Dedifferentiated amniotic fluid mesenchymal stem cell (primary cell): ENCODE measurements around the gene FOXJ3.

ENCODE experiments used
- DNase-seq: peaks from one replicate; pipeline ENCODE4 v3.0.0-alpha.2; 2016; ENCODE audit errors: extremely low spot score

Gene FOXJ3

GRCh38 chr1:42311138-42311537 is 23.9 kb downstream of the FOXJ3 start:
- DNase-seq = no peak

GRCh38 chr1:42306977-42307376 is 28.1 kb downstream of the FOXJ3 start:
- no peak for DNase-seq

- DNase-seq = no peak
These were observed 29.4 kb downstream of the FOXJ3 start for GRCh38 chr1:42305639-42306038.

GRCh38 chr1:42302034-42302433 is 33.0 kb downstream of the FOXJ3 start:
- DNase-seq = no peak

- DNase-seq = no peak
These were observed 36.5 kb downstream of the FOXJ3 start for GRCh38 chr1:42298520-42298919.

GRCh38 chr1:42295816-42296215 is 39.2 kb downstream of the FOXJ3 start:
- no peak for DNase-seq

- no peak for DNase-seq
These were observed 44.9 kb downstream of the FOXJ3 start for GRCh38 chr1:42290130-42290529.

- DNase-seq = no peak
These were observed 46.6 kb downstream of the FOXJ3 start for GRCh38 chr1:42288311-42288985.

- no peak for DNase-seq
These were observed 52.0 kb downstream of the FOXJ3 start for GRCh38 chr1:42282867-42283583.

GRCh38 chr1:42282024-42282579 is 52.9 kb downstream of the FOXJ3 start:
- no peak for DNase-seq

GRCh38 chr1:42280821-42281220 is 54.2 kb downstream of the FOXJ3 start:
- no peak for DNase-seq

GRCh38 chr1:42279055-42279454 is 56.0 kb downstream of the FOXJ3 start:
- DNase-seq = no peak

GRCh38 chr1:42272920-42273319 is 62.1 kb downstream of the FOXJ3 start:
- DNase-seq = no peak

GRCh38 chr1:42267904-42268303 is 67.1 kb downstream of the FOXJ3 start:
- DNase-seq = no peak

GRCh38 chr1:42266253-42267135 is 68.5 kb downstream of the FOXJ3 start:
- no peak for DNase-seq

- no peak for DNase-seq
These were observed 70.4 kb downstream of the FOXJ3 start for GRCh38 chr1:42264511-42265190.

- no peak for DNase-seq
These were observed 72.0 kb downstream of the FOXJ3 start for GRCh38 chr1:42263019-42263418.

GRCh38 chr1:42260376-42261070 is 74.5 kb downstream of the FOXJ3 start:
- DNase-seq = no peak

GRCh38 chr1:42259739-42260064 is 75.3 kb downstream of the FOXJ3 start:
- DNase-seq = no peak

GRCh38 chr1:42259059-42259738 is 75.8 kb downstream of the FOXJ3 start:
- DNase-seq = no peak

- DNase-seq = no peak
These were observed 76.8 kb downstream of the FOXJ3 start for GRCh38 chr1:42258218-42258617.
